HTR-8/SVneo (cell line): ENCODE measurements around the gene THSD7B.

Source experiments
- DNase-seq: peaks from one replicate; pipeline ENCODE4 v3.0.0; 2011; ENCODE audit warnings: low spot score, mixed read lengths; ENCODE audit not compliant: insufficient read length
- FAIRE-seq: peaks from 2 replicates; lab custom pipeline; 2011; peaks lifted over from hg19 to GRCh38; lab: Jason Lieb, UNC

Gene THSD7B

GRCh38 chr2:137221797-137222492, 456.6 kb downstream of the THSD7B start:
- DNase-seq = no peak
- no peak for FAIRE-seq

- FAIRE-seq (no peak), DNase-seq (no peak)
Observed at GRCh38 chr2:137223722-137224121, 458.4 kb downstream of the THSD7B start.

GRCh38 chr2:137228566-137228965, 463.2 kb downstream of the THSD7B start:
- FAIRE-seq = no peak
- DNase-seq = no peak

GRCh38 chr2:137229834-137230233, 464.5 kb downstream of the THSD7B start:
- no peak for DNase-seq
- FAIRE-seq = no peak

GRCh38 chr2:137231628-137232027, 466.3 kb downstream of the THSD7B start:
- FAIRE-seq (no peak), DNase-seq (no peak)

- FAIRE-seq = no peak
- no peak for DNase-seq
Observed at GRCh38 chr2:137232076-137232475, 466.7 kb downstream of the THSD7B start.

GRCh38 chr2:137233091-137233490, 467.7 kb downstream of the THSD7B start:
- FAIRE-seq (no peak), DNase-seq (no peak)

- no peak for FAIRE-seq
- no peak for DNase-seq
Observed at GRCh38 chr2:137237055-137237454, 471.7 kb downstream of the THSD7B start.

- FAIRE-seq = no peak
- DNase-seq = no peak
Observed at GRCh38 chr2:137238065-137238464, 472.7 kb downstream of the THSD7B start.

- FAIRE-seq (no peak), DNase-seq (no peak)
Observed at GRCh38 chr2:137249463-137250130, 484.3 kb downstream of the THSD7B start.

- DNase-seq (no peak), FAIRE-seq (no peak)
Observed at GRCh38 chr2:137250401-137250800, 485.1 kb downstream of the THSD7B start.

- FAIRE-seq = no peak
- DNase-seq = no peak
Observed at GRCh38 chr2:137251045-137251444, 485.7 kb downstream of the THSD7B start.

- FAIRE-seq (no peak), DNase-seq (no peak)
Observed at GRCh38 chr2:137252934-137253333, 487.6 kb downstream of the THSD7B start.

GRCh38 chr2:137254052-137254451, 488.7 kb downstream of the THSD7B start:
- FAIRE-seq (no peak), DNase-seq (no peak)

- no peak for FAIRE-seq
- DNase-seq = no peak
Observed at GRCh38 chr2:137255345-137255744, 490.0 kb downstream of the THSD7B start.

- FAIRE-seq (no peak), DNase-seq (no peak)
Observed at GRCh38 chr2:137255990-137256389, 490.6 kb downstream of the THSD7B start.

- no peak for FAIRE-seq
- DNase-seq = no peak
Observed at GRCh38 chr2:137261881-137262585, 496.7 kb downstream of the THSD7B start.

- DNase-seq (no peak), FAIRE-seq (no peak)
Observed at GRCh38 chr2:137262594-137262993, 497.2 kb downstream of the THSD7B start.

- no peak for DNase-seq
Observed at GRCh38 chr2:137287913-137288639, 522.7 kb downstream of the THSD7B start.

GRCh38 chr2:137291836-137292570, 526.7 kb downstream of the THSD7B start:
- FAIRE-seq = no peak
- no peak for DNase-seq

More at GRCh38 chr2:137287913-137288639, 522.7 kb downstream of the THSD7B start:
- no peak for FAIRE-seq
